GM20431 (cell line): ENCODE results near the gene DDTL.
"Not testable (repeated sequence)": the region's sequence is repeated elsewhere in the genome, so short reads cannot be mapped to it uniquely, and the experiment has no call there.

Experiments
- in situ Hi-C: fragments of 300-500 bp; cut with MseI, MboI; formaldehyde crosslinking; loops from one replicate; pipeline ENCODE4 v1.15.0; 2020; ENCODE audit warnings: low sequenced_read_pairs; ENCODE audit not compliant: unreplicated experiment

DDTL gene

GRCh38 chr22:23966568-23966967, at the start of gene DDTL:
DDTL (plus strand) TSS chr22:23966888; CDS start chr22:23966915, 27 bp downstream.
- in situ Hi-C loops: not testable (repeated sequence)

- in situ Hi-C loops: not testable (repeated sequence)
Observed at GRCh38 chr22:23920267-23920611, 46.4 kb upstream of the DDTL start.

- in situ Hi-C loops: not testable (repeated sequence)
Observed at GRCh38 chr22:23921586-23922201, 45.0 kb upstream of the DDTL start.

GRCh38 chr22:23922921-23923320, 43.8 kb upstream of the DDTL start:
- in situ Hi-C loops: no loop called here

GRCh38 chr22:23925020-23925606, 41.6 kb upstream of the DDTL start:
- in situ Hi-C loops: no loop called here

GRCh38 chr22:23926561-23926960, 40.1 kb upstream of the DDTL start:
- in situ Hi-C loops: no loop called here

- in situ Hi-C loops: no loop called here
Observed at GRCh38 chr22:23938328-23939016, 28.2 kb upstream of the DDTL start.

- in situ Hi-C loops: no loop called here
Observed at GRCh38 chr22:23939017-23939357, 27.7 kb upstream of the DDTL start.

GRCh38 chr22:23940166-23940565, 26.5 kb upstream of the DDTL start:
- in situ Hi-C loops: not testable (repeated sequence)

GRCh38 chr22:23947391-23947790, 19.3 kb upstream of the DDTL start:
- in situ Hi-C loops: not testable (repeated sequence)

GRCh38 chr22:23949764-23950163, 16.9 kb upstream of the DDTL start:
- in situ Hi-C loops: not testable (repeated sequence)

- in situ Hi-C loops: not testable (repeated sequence)
Observed at GRCh38 chr22:23951383-23951782, 15.3 kb upstream of the DDTL start.

- in situ Hi-C loops: not testable (repeated sequence)
Observed at GRCh38 chr22:23952794-23953405, 13.8 kb upstream of the DDTL start.

GRCh38 chr22:23953485-23953884, 13.2 kb upstream of the DDTL start:
- in situ Hi-C loops: not testable (repeated sequence)

GRCh38 chr22:23954193-23954990, 12.3 kb upstream of the DDTL start:
- in situ Hi-C loops: not testable (repeated sequence)

- in situ Hi-C loops: not testable (repeated sequence)
Observed at GRCh38 chr22:23954991-23955305, 11.7 kb upstream of the DDTL start.

GRCh38 chr22:23955886-23956285, 10.8 kb upstream of the DDTL start:
- in situ Hi-C loops: not testable (repeated sequence)

- in situ Hi-C loops: not testable (repeated sequence)
Observed at GRCh38 chr22:23956301-23956900, 10.3 kb upstream of the DDTL start.

- in situ Hi-C loops: not testable (repeated sequence)
Observed at GRCh38 chr22:23961084-23961771, 5.5 kb upstream of the DDTL start, which contains the start of gene GSTT2B. GSTT2B (minus strand) TSS chr22:23961195; CDS start chr22:23961131, 64 bp downstream.
